Stimulated activated CD8-positive, alpha-beta memory T cell treated with anti-CD3 and anti-CD28 coated beads, Interleukin-12 subunit alpha, Interleukin-12 subunit beta, amount 100 ng/mL, for 1 hour (primary cell): ENCODE results near the gene ARHGAP26.

Source experiments
- DNase-seq: peaks from one replicate; pipeline ENCODE4 v3.0.0-alpha.2; 2020; ENCODE audit warnings: low read depth

Gene ARHGAP26

DNA sequence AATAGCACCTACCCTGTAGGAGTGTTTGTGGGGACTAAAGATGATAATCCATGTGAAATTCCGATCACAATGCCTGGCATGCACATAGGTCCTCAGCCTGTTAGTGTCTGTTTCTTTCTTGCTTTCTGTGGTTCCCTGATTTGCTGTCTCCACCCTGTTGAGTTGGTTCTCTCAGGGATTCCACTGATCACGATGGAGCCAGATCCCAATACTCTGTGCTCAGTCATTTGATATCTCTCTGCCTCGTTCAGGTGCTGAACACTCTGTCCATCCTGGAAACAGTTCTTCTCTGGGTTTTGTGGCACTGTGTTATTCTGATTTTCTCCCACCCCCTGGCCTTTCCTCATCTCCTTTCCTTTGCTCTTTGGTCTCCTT is 60.8 kb downstream of the ARHGAP26 start:
- DNase-seq = no peak

DNA sequence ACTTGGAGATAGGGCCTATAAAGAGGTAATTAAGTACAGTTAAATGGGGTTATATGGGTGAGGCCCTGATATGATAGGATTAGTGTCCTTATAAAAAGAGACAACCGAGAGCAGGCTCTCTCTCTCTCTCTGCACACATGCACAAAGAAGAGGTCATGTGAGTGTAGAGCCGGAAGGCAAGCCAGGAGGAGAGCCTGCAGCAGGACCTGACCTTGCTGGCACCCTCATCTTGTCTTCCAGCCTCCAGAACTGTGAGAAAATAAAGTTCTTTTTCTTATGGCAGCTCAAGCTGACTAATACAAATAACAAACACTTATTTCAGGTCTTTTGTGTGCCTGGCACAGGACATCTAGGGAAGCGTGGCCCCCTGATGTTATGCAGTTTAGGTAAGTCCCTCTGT is 62.1 kb downstream of the ARHGAP26 start:
- DNase-seq = no peak

DNA sequence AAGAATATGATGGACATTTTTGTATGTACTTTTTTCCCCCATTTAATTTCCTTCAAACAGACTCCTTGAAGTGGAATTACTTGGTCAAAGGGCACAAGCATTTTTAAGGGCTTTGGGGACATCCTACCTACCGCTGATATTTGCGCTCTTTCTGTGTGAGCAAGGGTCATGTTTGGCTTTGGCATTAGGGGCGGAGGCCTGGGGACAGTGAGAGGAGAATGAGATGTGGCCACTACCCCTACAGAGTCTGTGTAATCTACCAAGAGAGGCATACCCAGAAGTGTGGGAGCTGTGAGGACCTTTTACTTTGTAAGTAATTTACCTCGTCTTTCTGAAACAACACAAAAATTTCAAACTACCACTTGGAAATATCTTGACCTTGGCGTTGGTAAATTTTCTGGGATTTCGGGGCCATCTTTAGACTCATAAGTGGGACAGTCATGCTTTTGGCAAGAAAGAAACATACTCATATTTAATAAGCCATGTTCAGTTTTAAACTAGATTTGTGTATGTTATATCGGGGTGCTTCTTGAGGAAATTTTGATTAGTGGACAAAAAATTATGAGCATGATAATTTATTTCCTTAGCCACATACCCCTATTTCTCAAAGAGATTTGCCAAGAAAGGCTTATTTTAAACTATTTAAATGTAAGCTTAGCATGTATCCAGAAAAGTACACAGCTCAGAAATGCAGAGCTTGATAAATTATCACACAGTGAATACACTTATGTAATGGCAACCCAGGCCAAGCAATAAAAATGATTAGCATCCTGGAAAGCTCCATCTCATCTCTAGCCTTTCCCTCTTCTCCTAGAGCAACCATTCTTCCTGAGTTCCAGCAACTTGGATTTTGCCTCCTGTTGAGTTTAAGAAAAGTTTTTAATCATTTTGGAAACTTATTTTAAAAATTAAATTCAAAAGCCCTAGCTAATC is 63.6 kb downstream of the ARHGAP26 start:
- no peak for DNase-seq

DNA sequence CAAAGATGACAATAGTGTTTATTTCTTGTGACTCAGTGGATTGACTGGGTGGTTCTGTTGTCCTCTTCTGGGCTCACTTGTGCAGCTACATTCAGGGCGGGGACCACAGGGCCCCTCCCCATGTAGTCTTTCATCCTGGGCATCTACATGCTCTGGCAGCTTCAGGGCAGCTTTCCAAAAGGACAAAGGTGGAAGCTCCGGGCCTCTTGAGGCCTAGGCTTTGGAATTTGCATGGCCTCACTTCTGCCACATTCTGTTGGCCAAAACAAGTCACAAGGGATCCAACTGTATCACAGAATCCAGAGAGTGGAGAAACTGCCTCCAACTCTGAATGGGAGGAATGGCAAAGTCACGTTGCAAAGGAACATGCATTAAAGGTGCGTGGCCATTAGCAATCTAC is 64.3 kb downstream of the ARHGAP26 start:
- DNase-seq = no peak

DNA sequence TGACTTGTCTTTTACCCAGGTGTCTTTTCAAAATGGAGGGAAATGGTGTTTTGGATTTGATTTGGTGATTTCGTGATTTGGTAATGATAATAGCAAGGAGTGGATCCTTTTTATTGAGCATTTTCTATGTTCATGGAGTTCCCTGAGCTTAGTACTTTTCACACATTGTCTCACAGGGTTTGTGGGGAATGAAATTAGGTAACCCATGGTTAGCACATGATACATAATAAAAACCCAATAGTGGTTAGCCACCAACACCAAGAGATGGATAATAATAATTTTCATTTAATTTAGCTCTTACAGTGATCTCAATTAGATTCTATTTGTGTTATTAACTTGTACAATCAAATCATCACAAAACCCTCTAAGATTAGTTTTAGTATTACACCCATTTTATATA is 65.4 kb downstream of the ARHGAP26 start:
- no peak for DNase-seq

DNA sequence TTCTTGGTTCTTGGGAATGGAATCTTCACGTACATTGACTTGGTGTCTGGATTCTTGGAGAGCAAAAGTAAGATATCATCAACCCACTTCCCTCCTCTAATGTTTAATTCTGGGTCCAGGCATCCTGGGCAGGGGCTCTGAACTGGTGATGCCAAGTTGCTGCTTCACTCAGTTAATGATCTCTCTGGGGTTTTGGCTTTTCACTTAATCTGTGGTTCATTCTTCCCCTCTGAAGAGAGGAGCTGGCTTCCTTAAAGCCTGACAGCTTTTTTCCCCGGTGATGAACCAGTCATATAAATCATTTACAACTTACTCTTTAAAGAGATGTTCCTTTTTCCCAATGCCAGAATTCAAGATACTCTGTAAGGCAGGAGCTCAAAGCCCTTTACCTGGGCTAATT is 65.9 kb downstream of the ARHGAP26 start:
- DNase-seq = no peak

DNA sequence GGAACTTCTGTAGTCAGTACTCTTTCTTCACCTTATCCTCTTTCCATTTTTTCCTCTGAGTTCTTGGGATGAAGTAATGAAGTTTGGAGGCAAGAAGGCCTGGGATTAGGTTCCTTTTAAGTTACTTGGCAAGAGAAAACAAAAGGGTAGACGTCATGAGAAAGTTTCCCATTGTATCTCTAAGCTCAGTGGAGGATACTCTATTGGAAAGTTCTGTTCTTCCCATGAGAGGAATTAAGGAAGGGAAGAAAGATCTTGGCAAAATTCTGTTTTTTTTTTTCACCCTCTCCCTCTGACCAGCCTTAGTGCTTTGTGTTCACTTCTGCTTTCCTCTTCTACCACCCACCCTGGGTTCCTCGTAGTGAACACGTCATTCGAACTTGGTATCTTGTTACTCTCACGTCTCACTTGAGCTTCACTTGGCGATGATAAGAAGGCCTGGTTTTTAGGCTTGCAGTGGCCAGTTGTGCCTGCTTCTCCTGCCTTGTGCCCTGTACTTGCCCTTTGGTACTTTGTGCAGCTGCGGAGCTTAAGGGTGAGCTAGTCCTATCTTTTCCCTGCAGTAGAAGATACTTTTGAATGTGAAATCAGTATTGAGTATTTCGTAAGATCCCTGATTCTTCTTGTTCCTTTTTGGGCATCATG is 67.0 kb downstream of the ARHGAP26 start:
- DNase-seq = no peak

DNA sequence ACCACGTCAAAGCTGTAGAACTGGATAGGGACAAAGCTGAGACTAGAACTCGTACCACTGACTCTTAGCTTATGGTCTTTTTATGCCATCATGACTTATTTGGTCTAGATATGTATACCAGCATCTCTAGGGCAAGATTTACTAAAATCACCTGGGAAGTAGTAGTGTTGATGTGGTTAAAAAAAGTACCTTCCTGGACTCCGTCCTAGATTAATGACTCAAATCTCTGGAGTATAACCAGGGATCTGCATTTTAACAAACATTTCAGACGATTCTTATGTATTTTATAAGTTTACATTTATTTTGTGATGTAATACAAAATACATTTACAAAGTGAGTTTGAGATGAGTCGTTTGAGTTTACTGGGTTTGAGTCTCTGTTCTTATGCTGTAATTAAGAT is 68.7 kb downstream of the ARHGAP26 start:
- DNase-seq = no peak

DNA sequence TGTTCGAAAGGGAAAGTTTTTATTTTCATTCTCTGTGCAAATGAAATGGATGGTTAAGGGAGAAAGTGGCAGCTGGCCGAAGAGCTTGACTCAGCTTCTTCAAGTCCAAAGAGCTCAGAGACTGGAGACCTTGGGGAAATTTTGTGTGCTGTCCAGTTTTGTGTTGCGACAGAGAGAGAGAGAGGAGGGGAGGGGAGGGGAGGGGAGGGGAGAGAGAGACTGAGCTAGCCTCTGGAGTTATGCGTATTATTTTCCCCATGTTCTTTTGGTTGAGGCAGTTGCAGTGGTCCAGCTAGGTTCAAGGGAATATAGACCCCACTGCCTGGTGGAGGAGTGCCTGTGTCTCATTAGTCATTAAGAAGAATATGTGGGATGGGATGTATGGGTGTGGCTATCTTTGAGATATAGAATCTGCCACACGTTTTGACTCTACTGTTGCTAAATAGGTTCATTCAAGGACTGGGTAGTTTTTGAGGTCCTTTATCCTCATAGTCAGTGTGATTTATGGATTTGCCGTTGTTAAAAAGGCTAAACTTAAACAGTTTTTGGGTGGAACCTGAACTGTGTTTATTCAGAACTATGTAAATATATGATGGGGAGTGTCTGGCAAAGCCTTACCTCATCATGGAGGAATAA is 69.7 kb downstream of the ARHGAP26 start:
- no peak for DNase-seq

DNA sequence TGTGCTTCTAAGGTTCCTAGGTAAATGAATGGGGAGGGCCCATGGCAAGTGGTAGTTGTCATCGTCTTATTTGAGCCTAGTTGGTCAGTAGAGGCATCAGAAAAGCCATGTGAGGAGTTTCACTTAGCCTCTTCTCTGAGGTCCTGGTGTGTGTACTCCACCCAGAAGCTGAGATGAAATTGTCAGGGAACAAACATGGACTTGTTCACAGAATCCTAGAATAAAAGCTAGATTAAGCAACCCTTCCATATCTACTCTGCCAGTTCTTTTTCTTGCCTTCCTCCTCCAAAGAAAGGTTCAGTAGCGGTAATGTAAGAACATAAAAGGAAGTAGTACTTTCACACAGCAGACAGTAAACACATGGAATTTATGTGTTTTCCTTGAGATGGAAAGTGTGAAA is 70.4 kb downstream of the ARHGAP26 start:
- no peak for DNase-seq

DNA sequence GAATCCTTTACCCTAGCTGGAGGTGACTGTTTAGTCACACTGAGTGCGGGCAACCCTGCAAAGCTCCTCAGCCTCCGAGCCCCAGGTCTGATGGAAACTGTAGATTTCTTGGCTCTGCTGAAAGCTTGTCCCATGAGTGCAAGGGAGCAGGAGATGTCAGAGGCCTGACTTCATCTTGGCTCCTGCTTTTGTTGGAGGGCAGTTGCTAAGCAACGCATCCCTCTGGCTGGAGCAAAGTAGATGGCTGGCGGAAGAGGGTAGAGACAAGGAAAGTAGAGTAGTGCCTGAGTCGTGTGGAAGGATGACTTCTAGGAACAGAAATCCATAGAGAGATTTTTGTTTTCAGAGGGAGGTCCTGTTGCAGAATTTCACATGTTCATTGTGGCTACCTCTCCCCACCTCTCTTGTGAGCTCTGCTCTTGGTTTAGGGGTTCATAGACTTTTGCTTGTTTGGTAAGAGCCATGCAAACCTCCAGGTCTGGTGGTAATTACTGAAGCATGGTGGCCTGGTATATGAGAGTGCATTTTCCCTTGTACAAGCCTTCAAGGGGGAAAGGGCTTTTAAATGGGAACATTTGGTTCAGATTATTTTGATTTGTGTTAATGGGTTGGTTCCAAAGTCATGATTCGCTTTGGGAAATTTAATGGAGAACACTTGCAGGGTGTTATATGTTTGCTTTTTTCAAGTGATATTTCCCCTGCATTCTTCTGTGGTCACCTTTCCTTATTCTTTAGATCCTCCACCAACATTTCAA is 71.5 kb downstream of the ARHGAP26 start:
- DNase-seq = no peak

DNA sequence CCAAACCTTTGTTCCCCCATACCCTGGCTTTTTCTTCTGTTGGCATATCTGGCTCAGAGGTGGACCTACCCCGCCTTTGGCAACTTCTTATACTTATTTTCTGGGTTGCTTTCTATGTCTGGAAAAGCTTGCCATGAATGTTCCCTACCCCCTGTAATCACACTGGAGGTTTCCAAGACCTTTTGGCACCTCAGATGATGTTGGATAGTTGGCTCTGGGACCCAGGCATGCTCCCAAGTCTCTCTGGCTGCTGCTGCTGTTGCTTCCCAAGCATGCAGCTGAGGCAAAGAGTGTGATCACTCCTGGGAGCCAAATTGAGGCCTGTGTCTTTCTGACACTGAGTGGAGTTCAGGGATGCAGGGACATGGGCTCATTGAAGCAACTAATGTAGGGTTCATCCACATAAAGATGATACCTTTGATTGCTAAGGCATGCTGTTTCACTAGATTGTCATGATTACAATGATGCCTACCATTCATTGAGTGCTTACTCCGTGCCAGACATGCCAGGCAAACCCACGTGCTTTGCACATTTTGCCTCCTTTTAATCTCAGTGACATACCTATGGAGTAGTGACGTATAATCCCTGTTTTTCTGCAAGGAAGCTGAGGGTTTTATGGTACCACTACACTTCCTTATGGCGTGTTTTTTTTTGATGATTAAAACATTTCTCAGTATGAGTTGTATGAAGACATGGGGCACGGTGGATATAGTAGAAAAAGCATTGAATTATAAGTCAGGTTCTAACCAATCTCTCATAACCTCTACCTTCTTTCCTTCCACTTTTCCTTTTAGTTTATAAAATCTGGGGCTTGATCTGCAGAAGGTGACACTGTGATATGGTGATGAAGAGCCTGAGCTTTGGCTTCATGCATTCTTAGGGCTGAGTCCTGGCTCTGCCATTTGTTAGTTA is 73.1 kb downstream of the ARHGAP26 start:
- no peak for DNase-seq

DNA sequence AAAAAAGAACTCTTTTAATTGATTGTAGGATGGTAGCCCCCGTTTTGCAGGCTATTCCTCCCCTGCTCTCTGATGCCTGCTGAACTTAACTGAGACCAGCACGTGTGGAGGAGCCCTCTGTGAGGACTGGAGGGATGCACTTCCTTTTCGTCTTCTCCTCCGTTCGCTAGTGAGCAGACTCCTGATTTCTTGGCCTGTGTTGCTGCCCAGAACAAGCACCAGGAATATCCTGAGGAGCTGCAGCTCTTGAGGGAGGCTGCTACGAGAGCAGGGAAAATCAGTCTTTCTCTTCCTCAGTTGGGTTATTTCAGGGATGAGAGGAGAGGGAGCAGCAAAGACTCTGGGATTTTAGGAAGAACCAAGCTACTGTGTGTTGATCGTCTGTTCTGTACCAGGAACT is 74.7 kb downstream of the ARHGAP26 start:
- no peak for DNase-seq

DNA sequence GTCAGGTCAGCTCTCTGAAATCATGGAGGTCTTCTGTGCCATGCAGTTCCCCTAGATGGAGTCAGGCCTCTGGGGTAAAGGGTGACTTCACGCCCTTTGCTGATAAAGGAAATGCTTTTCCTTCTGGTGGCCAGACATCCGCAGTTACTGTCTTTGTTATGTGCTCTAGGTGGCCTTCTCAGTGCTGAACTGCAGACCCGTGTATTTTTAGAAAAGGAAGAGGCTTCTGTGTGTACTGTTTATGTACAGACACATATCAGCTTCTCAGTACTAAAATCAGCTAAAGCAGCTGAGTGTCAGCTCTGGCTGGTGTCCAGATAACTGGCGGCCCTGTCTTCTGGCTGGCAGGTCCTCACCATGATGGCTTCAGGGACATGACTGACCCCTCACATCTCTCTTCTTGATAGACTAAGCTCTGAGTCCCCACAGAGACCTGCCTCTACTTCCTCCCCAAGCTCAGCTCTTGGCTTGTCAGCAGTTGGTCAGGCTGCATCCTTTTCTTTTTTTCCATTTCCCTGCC is 75.3 kb downstream of the ARHGAP26 start:
- no peak for DNase-seq

DNA sequence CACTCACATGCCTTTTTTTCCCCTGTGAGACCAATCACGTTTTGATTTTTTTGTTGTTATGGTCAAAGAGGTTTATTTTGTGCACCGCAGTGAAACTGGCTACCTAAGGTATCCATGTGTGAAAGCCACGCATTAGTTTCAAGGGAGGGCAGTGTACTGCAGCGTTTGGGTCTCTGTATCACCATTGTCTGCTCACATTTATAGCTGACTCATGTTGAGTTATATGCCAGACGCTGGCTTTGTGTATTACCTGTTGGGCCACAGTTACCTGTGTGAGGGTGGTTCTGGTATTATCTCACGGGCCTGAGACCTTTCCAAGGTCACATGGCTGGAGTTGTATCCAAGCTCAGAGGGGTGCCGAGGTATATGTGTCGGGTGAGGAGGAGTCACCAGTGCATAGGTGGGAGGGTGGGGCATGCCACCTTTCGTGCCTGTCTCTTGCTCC is 75.8 kb downstream of the ARHGAP26 start:
- no peak for DNase-seq

DNA sequence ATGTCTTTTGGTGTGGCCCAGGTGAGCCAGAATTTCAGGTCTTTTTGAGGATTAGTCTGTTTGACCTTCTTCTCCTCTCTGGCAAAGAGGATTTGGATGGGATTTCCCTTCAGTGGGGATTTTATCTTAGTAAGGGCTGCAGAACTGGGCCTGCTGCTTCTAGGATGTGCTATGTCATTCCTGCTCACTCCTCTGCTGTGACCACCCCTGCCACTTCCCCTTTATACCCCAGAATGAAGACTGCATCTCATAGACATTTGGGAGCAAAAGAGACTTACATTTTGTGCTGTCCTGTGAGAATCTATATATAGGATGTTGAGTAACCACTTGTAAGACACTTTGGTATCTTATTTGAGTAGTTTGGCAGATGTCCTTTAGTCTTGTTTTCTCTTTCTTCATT is 76.2 kb downstream of the ARHGAP26 start:
- no peak for DNase-seq

DNA sequence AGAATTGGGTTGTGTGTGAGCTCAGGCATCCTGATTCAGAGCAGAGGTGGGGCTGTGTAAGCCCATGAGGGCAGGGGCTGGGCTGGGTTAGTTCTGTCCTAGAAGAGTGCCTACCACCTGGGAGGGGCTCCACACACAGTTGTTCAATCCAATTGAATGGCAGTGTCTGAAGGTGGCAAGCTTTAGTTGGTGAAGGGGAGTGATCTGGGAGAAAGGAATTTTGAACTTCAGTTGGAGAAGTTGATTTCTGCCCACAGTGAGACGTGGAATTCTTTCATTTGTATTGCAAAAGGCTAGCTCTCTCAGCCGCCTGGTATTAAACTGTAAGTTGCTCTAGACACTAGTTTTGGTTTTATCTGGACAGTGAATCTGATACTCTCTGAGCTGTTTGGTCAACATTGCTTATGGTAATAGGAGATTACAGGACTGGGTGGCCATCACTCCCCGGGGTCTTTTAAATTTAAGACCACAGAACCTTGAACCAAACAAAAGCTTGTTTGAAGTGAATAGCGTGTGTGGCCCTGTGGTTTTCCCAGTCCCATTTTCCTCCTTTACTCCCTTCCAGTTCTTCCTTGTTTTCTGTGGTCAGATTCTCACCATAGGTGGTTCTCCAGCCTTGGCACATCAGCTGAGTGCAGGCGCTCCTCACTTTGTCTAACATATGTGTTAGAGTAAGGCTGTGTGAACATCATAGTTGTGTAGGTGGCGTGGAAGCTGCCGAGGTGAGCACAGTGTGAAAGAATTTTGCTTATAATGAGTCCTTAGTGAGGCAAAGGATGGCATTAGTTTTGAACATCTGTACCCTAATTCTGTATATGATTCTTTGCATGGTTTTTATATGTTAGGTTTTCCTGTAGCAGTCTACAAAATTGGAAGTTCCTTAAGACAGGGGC is 78.0 kb downstream of the ARHGAP26 start:
- DNase-seq = no peak

DNA sequence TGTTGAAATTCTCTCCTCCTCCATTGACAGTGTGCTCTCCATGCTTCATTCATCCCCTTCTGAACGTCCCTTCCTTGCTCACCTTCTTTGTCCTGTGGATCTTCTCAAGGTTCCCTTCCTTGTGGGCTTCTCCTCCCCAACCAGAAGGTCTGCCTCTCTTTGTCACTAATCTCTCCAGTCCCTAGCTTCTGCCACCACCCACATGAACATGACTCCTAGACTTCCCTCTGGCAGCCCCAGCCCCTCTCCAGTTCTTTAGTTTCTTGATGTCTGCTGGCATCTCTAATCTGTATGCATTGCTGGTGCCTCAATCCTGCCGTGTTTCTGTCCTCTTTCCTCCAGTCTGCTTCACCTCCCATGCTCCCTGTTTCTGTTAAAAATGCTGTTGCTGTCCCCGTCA is 79.3 kb downstream of the ARHGAP26 start:
- DNase-seq = no peak

DNA sequence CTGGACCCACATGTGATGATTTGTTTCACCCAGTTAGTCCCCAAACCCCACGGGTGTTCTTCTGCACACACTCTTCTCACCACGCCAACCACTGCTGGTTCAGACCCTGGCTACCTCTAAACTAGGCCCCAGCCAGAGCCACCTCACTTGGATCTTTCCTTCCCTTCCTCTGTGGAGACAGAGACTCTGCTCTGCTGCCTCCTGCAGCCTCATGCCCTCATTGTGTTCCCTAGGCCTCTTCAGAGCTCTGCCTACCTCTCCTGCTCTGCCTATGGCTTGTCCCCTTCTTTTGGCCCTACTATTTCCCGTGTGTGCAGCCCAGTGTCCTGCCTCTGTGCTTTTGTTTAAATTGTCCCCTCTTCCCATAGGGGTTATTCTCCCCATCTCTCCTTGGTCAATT is 79.7 kb downstream of the ARHGAP26 start:
- no peak for DNase-seq

DNA sequence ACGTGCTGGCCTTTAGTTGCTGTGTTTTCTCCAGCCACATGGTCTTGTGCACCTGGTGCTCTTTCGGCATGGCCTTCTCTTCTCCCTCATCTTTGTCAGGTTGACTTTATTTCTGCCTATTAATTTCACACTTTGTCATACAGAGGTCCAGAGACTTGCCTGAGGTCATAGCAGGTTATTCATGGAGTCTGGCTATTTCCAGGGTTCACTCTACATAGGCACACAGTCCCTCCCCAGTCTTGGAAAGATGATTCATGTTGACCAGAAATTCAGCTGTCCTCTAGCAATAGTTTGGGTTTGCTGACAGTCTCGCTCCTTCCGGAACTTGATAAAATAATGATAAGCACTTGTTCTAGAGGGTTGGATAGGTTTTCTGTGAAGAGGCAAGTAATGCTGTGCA is 81.6 kb downstream of the ARHGAP26 start:
- DNase-seq = no peak
